Measurements from ENCODE around the gene SAMM50.

DNA sequence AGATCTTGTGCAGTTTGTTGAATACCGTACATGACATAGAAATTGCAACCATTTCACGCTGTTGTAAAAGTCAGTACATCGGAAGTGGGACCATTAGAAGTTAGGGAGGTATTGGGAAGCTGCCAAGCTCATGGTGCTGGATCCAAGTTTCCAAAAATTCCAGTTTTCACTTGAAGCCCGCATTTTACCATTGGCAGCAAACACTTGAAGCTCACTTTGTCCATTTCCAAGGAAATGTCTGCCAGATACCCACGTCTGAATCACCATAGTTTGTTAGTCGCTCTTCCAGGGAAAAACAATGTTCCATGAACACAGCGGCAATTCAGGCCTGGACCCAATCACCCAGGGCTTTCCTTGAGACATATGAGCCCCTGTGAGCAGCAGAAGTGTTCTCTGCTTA, 46.3 kb downstream of the SAMM50 start:
- TF ChIP-seq, protein P1, sequence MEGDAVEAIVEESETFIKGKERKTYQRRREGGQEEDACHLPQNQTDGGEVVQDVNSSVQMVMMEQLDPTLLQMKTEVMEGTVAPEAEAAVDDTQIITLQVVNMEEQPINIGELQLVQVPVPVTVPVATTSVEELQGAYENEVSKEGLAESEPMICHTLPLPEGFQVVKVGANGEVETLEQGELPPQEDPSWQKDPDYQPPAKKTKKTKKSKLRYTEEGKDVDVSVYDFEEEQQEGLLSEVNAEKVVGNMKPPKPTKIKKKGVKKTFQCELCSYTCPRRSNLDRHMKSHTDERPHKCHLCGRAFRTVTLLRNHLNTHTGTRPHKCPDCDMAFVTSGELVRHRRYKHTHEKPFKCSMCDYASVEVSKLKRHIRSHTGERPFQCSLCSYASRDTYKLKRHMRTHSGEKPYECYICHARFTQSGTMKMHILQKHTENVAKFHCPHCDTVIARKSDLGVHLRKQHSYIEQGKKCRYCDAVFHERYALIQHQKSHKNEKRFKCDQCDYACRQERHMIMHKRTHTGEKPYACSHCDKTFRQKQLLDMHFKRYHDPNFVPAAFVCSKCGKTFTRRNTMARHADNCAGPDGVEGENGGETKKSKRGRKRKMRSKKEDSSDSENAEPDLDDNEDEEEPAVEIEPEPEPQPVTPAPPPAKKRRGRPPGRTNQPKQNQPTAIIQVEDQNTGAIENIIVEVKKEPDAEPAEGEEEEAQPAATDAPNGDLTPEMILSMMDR (conservative IDR thresholded peaks at IDR 0.05; ENCODE audit: low read length), result no peak
- no peak for TF ChIP-seq EZH2phosphoT487 (IDR thresholded peaks at IDR 0.05; ENCODE audit: borderline replicate concordance)

All from Loucy (cell line).